ENCODE measurements around the gene SRP72.
A peak's percentile ranks its signal among the peaks of the same experiment; 100 is the strongest.

SRP72 gene

DNA sequence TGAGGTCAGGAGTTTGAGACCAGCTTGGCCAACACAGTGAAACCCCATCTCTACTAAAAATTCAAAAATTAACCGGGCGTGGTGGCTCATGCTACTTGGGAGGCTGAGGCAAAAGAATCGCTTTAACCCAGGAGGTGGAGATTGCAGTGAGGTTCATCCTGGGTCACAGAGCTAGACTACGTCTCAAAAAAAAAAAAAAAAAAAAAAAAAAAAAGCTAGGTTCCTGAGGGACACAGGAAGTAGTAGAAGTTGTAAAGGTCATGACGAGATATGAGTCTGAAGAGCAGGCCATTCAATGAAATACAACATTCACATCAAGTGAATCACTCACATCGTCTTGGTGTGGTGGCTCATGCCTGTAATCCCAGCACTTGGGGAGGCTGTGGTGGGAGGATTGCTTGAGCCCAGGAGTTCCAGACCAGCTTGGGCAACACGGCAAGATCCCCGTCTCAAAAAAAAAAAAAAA, 1.1 kb upstream of the SRP72 start:
- peak; percentile 88 for DNase-seq

DNA sequence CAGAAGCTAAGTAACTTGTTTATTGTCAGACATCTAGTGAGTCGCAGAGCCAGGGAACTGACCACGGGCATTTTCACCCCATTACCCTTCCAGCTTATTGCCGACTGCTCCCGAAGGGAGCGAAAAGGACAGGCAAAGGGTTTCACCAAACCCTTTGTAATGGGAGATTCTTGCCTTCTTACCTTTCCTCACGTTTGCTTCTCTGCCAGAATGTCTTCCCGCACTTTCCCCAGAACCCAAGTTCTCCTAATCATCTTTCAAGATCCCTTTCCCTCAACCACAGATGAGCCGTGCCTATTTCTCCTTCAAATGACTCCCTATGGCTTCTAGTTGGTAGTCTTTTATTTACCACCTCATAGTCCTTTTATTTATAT, 520 bp upstream of the SRP72 start:
- no peak for DNase-seq

GRCh38 chr4:56468097-56468422, 643 bp downstream of the SRP72 start:
- peak; percentile 39 for DNase-seq

DNA sequence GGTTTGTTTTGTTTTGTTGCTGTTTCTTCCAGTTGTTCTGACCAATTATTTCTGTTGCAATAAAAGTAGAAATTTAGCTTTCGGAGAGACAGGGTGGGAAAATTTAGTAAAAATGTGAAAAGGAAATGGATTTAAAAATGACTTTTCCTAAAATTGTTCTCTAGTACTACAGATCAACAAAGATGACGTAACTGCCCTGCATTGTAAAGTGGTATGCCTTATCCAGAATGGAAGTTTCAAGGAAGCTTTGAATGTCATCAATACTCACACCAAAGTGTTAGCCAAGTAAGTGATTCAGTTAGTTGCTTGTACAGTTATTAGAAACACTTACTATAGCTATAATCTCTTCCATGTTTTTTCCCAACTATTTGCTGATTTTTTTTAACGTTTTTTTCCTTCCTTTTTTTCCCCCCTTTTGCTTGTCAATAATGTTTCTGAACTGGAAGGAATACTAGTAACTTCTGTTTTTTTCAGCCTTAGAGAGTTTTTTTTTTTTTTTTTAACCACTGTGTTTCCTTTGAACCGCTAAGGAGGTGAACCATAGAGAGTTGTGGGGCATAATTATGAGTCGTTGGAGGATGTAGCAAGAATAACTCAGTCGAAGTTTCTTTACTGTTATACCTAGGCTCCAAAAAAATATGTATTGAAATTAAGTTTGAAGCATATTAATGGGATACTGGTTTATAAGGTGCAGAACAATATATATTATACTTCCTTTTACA, 2.2 kb downstream of the SRP72 start:
- DNase-seq, result no peak

GRCh38 chr4:56475917-56476316, 8.5 kb downstream of the SRP72 start:
- no peak for DNase-seq

DNA sequence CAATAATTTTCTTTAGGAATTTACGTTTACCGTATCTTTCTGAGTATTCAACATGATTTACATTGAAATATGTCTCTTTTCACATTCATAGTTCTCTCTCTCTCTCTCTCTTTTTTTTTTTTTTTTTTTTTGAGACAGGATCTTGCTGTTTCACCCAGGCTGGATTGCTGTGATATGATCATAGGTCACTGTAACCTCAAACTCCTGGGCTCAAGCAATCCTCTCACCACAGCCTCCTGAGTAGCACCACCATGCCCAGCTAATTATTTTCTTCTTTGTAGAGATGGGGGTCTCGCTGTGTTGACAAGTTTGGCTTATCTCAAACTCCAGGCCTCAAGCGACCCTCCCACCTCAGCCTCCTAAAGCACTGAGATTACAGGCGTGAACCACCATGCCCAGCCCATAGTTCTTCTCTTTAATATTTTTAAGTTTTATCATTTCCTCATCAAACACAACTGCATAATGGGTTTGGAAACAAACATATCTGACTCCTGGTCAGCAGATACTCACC, 9.8 kb downstream of the SRP72 start:
- DNase-seq, result no peak

GRCh38 chr4:56480691-56481090, 13.3 kb downstream of the SRP72 start:
- DNase-seq, result no peak

DNA sequence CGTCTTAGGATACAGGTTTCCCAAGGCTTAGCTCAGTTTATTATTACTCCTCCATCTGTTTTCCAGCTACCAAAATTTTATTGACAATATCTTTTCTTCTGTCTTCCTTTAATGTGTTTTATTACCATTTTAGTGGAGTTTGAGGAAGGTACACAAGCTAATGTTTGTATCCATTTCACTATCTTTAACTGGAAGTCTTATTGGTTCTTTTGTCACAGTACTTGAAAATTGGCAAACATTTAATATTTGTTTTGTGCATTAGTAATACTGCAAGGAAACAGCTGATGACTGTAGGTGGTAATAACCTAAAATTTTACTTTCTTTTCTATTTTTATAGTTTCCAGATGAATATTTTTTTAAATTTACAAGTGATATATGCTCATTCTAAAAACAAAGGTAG, 28.8 kb downstream of the SRP72 start:
- DNase-seq, result no peak

- peak; percentile 70 for DNase-seq
These were observed 38.1 kb downstream of the SRP72 start, which contains the start of gene ARL9 for GRCh38 chr4:56505269-56506130. Gene ARL9 (plus strand): TSS chr4:56505791. CDS start chr4:56505863, 72 bp downstream.

DNA sequence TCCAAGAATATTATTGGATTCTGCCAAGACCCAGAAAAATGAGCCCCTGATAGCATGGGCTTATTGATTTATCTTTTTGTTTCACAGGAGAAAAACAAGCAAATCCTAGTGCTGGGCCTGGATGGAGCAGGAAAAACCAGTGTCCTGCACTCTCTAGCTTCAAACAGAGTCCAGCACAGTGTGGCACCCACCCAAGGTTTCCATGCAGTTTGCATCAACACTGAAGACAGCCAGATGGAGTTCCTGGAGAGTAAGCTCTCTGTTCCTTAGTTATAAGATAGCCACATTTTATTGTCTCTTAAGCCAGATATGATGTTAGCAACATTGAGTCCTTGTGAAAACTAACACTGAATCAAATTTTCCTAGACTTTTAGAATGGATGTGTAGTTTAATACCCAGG, 43.7 kb downstream of the SRP72 start:
- no peak for DNase-seq

DNA sequence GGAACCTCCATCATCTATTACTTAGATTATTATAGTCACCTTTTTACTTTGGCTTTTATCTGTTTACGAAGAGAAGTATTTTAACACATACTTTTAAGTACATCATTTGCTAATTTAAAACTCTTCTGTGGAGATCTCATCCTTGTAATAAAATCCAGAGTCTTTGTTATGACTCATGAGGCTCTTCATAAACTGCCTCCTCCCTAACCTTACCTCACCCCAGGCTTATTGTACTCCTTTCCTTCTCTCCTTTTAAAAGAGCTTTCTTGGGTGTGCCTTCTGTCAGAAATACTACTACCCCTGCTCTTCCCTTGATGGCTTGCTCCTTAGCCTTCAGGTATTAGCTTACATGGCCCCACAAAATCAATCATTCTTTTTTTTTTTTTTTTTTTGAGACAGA, 44.7 kb downstream of the SRP72 start:
- peak; percentile 12 for DNase-seq

DNA sequence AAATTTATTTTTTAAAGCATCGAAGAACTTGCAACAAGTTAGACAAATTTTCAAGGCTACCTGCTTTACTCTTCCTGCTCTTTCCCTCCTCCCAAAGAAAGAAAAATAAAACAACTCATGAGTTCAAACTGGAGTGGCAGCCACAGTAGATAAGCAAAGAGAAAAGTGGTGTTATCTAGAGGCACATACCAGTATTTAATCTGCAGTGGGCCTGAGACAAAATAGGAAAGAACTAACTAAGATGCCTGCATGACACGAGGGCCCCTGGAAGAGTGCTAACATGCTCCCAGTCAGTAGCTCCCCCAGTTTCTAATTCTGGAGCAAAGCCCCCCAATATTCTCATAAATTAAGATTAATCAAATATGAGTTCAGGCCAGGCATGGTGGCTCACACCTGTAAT, 46.1 kb downstream of the SRP72 start:
- DNase-seq, result no peak

GRCh38 chr4:56530269-56531148, 63.1 kb downstream of the SRP72 start:
- DNase-seq, result peak; percentile 86

- no peak for DNase-seq
These were observed 63.8 kb downstream of the SRP72 start for GRCh38 chr4:56531149-56531770.

GRCh38 chr4:56531823-56532222, 64.4 kb downstream of the SRP72 start:
- DNase-seq, result no peak

DNA sequence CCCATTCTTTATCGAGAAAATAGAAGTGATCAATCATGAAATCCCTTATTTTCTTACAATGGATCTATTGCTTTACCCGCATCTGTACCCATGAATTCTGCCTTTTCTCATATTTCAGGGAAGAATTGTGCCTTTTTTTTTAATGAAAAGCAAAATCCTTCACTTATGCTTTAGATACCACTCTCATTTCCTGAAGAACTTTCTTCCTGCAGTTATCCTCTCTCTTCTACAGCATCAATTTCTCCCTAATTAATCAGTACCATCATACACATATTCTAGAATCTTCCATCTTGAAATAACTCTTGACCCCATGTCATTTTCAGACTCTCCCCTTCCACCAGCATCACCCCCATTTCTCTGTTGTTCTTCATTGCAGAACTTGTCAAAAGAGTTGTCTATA, 64.8 kb downstream of the SRP72 start:
- DNase-seq, result no peak

GRCh38 chr4:56535915-56536314, 68.5 kb downstream of the SRP72 start:
- DNase-seq, result no peak

- no peak for DNase-seq
These were observed 69.7 kb downstream of the SRP72 start for GRCh38 chr4:56537147-56537546.

DNA sequence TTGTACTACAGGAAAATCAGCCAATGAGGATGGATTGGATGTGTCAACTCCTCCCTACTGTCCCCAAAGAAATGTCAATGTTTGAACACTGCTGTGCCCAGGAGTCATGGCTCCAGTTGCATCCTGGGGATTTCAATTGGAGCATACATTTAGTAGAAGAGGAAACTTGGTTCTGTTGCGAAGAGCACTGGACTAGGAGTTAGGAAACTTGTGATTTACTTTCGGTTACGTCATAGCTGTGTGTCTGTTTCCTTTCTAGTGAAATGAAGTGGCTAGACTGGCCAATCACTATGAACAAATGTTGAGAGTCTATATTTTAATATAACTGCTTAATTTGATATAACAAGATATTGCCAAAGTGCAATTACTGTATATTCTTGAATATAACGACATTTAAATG, 73.4 kb downstream of the SRP72 start:
- no peak for DNase-seq

GRCh38 chr4:56544573-56545131, 77.2 kb downstream of the SRP72 start:
- DNase-seq, result peak; percentile 83

DNA sequence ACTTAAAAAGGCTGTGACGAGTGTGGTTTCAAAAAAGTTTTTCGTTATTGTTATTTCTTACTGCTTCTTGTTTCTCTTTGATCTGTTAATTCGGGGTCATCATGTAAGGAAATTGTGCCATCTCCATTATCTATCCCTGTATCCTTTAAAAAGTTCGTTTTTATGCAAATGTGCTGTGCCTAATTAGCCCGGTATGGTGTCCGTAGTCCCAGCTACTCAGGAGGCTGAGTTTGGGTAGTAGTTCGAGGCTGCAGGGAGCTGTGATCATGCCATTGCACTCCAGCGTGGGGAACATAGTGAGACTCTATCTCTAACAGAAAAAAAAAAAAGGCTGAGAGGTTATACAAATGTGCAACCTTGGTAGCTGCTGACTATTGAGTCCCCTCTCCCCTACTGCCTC, 83.2 kb downstream of the SRP72 start:
- no peak for DNase-seq

- DNase-seq, result no peak
These were observed 84.1 kb downstream of the SRP72 start for GRCh38 chr4:56551516-56551915.
